HepG2 (cell line): Measurements from ENCODE around the gene GDAP2. TPM values are rescaled to one million over a fixed set of nuclear protein-coding genes. Genes with fewer than 3 reads are reported as not detected.
A peak's percentile ranks its signal among the peaks of the same experiment; 100 is the strongest.

ENCODE experiments used
- BCL6 ChIP-seq: IDR thresholded peaks from 2 replicates; pipeline ENCODE4 v1.6.1; 2016; ENCODE audit warnings: missing genetic modification reagents, missing compliant biosample characterization
- BRD4 ChIP-seq: sonication (generic); formaldehyde crosslinking; IDR thresholded peaks from 2 replicates; pipeline ENCODE4 v1.4.0; 2020; ENCODE audit warnings: missing genetic modification reagents
- CSRNP2 ChIP-seq: sonication (generic); formaldehyde crosslinking; conservative IDR thresholded peaks from 2 replicates; pipeline ENCODE4 v1.8.0; 2022; ENCODE audit warnings: low read depth, missing genetic modification reagents
- DMAP1 ChIP-seq: IDR thresholded peaks from 2 replicates; pipeline ENCODE4 v1.6.1; 2016
- IKZF5 ChIP-seq: IDR thresholded peaks from 2 replicates; pipeline ENCODE4 v1.6.1; 2018; ENCODE audit warnings: missing genetic modification reagents, mild to moderate bottlenecking, missing compliant biosample characterization
- POLR2A ChIP-seq, 2 experiments: IDR thresholded peaks; 2 replicates each; pipeline ENCODE4 v1.6.1; 2011; ENCODE audit warnings: low read depth in 2 of 2, low read length in 2 of 2, mild to moderate bottlenecking in 1 of 2, moderate library complexity in 1 of 2; ENCODE audit not compliant: insufficient read depth in 1 of 2
- STAT5B ChIP-seq: sonication (generic); formaldehyde crosslinking; IDR thresholded peaks from 2 replicates; pipeline ENCODE4 v1.4.0; 2020; ENCODE audit warnings: missing genetic modification reagents
- U2AF2 ChIP-seq: fragments of 200-400 bp; formaldehyde crosslinking; IDR thresholded peaks from 2 replicates; pipeline ENCODE4 v1.6.1; 2017; ENCODE audit warnings: low read depth, mild to moderate bottlenecking, low read length
- ZNF143 ChIP-seq: sonication (generic); formaldehyde crosslinking; IDR thresholded peaks from 2 replicates; pipeline ENCODE4 v1.4.0; 2020; ENCODE audit warnings: missing genetic modification reagents
- ZNF350 ChIP-seq: sonication (generic); formaldehyde crosslinking; IDR thresholded peaks from 2 replicates; pipeline ENCODE4 v1.4.0; 2020; ENCODE audit warnings: mild to moderate bottlenecking, low read depth, missing genetic modification reagents, borderline replicate concordance
- ZNF451 ChIP-seq: sonication (generic); formaldehyde crosslinking; IDR thresholded peaks from 2 replicates; pipeline ENCODE4 v1.5.0; 2020; ENCODE audit warnings: mild to moderate bottlenecking, missing genetic modification reagents
- ZNF550 ChIP-seq: sonication (generic); formaldehyde crosslinking; IDR thresholded peaks from 2 replicates; pipeline ENCODE4 v1.4.0; 2020; ENCODE audit warnings: mild to moderate bottlenecking, missing genetic modification reagents, borderline replicate concordance
- ZNF883 ChIP-seq: sonication (generic); formaldehyde crosslinking; IDR thresholded peaks from 2 replicates; pipeline ENCODE4 v1.5.1; 2020; ENCODE audit warnings: mild to moderate bottlenecking, missing genetic modification reagents; ENCODE audit errors: not compliant biosample characterization
- ZSCAN22 ChIP-seq: sonication (generic); formaldehyde crosslinking; IDR thresholded peaks from 2 replicates; pipeline ENCODE4 v1.4.0; 2020; ENCODE audit warnings: mild to moderate bottlenecking, missing genetic modification reagents
- polyA plus RNA-seq, 8 experiments: library from polyadenylated mRNA; depleted of rRNA in 3 of 8; stranded (reverse) in 7 of 8; unstranded in 1 of 8; fragments of >200 nt; fragmentation: Illumina TruSeq in 4 of 8; extraction: Trizol in 4 of 8; gene quantifications; 2 replicates each; pipeline versions ENCODE4 v1.2.1 to v1.2.3, GENCODE V29; 2011 to 2016; ENCODE audit warnings: low read depth in 4 of 8, missing spikeins in 1 of 8, mixed read lengths in 1 of 8; ENCODE audit not compliant: insufficient read depth in 1 of 8
- total RNA-seq, 5 experiments: library from RNA; depleted of rRNA; stranded (reverse); fragments of >200 nt; fragmentation: Illumina TruSeq; extraction: Trizol; gene quantifications; 2 replicates each; pipeline ENCODE4 v1.2.3, GENCODE V29; 2016; ENCODE audit warnings: low read depth in 1 of 5
- TF ChIP-seq, protein P1 (sequence below): IDR thresholded peaks from 2 replicates; pipeline ENCODE4 v1.4.0; 2020; ENCODE audit warnings: mild to moderate bottlenecking, missing genetic modification reagents
- TF ChIP-seq, protein P2 (sequence below): sonication (generic); formaldehyde crosslinking; IDR thresholded peaks from 2 replicates; pipeline ENCODE4 v1.4.0; 2020; ENCODE audit warnings: mild to moderate bottlenecking, missing genetic modification reagents, borderline replicate concordance

The GDAP2 gene
- total and polyA plus RNA-seq, 2 of the 13 experiments (the other 11 are each of a cell fraction or from before 2014, with no cell fraction given) = 11.4 to 23.2 TPM

DNA sequence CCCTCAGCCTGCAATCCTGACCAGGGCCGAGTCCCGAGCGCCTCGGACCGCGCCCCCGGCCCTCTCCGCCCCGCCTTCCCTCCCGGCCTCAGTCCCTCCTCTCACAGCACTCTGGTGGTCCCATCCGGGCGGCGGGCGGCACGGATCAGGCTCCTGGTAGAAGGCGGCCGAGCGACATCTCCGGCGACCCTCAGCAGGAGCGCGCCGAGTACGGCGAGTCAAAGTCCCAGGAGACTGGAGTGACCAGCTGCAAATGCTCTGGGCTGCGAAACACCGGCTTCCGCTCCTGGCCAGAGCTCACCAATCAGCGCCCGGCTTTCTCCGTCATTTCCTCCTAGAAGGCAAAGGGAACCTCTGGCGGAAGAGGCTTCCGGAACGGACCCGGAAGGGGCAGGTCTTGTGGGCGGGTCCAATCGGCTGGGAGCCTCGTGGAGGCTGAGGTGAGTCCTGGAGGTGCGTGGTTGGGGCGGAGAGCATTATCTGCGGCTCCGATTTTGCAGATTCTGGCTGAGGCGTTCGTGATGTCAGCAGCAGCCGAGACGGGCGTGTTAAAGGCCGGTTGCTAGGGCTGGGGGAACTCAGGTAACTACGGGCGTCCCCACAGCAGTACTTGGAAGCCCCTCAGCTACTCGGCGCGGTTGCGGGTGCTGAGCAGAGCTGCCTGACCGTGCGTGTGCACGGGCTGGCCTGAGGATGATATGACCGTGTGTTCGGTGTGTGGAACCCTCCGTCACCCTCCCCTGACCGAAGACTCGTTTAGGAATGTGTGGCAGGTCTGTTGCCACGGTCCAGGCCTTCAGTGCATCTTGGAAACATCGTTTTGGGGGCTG, at the start of gene GDAP2, which contains the start of gene WDR3 (continued):
- TF ChIP-seq, protein P1, sequence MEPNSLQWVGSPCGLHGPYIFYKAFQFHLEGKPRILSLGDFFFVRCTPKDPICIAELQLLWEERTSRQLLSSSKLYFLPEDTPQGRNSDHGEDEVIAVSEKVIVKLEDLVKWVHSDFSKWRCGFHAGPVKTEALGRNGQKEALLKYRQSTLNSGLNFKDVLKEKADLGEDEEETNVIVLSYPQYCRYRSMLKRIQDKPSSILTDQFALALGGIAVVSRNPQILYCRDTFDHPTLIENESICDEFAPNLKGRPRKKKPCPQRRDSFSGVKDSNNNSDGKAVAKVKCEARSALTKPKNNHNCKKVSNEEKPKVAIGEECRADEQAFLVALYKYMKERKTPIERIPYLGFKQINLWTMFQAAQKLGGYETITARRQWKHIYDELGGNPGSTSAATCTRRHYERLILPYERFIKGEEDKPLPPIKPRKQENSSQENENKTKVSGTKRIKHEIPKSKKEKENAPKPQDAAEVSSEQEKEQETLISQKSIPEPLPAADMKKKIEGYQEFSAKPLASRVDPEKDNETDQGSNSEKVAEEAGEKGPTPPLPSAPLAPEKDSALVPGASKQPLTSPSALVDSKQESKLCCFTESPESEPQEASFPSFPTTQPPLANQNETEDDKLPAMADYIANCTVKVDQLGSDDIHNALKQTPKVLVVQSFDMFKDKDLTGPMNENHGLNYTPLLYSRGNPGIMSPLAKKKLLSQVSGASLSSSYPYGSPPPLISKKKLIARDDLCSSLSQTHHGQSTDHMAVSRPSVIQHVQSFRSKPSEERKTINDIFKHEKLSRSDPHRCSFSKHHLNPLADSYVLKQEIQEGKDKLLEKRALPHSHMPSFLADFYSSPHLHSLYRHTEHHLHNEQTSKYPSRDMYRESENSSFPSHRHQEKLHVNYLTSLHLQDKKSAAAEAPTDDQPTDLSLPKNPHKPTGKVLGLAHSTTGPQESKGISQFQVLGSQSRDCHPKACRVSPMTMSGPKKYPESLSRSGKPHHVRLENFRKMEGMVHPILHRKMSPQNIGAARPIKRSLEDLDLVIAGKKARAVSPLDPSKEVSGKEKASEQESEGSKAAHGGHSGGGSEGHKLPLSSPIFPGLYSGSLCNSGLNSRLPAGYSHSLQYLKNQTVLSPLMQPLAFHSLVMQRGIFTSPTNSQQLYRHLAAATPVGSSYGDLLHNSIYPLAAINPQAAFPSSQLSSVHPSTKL = no peak
- TF ChIP-seq ZNF451 = no peak
- no peak; the same call in 1 of the 2 replicates for TF ChIP-seq BRD4
- TF ChIP-seq STAT5B = no peak
- TF ChIP-seq ZNF143 (CRISPR knock-in tag) = no peak
- no peak for TF ChIP-seq ZSCAN22
- no peak for TF ChIP-seq BCL6 (CRISPR knock-in tag)
- no peak for TF ChIP-seq CSRNP2 (CRISPR knock-in tag)
- TF ChIP-seq DMAP1 (CRISPR knock-in tag) = peak; percentile 85
- TF ChIP-seq, protein P2, sequence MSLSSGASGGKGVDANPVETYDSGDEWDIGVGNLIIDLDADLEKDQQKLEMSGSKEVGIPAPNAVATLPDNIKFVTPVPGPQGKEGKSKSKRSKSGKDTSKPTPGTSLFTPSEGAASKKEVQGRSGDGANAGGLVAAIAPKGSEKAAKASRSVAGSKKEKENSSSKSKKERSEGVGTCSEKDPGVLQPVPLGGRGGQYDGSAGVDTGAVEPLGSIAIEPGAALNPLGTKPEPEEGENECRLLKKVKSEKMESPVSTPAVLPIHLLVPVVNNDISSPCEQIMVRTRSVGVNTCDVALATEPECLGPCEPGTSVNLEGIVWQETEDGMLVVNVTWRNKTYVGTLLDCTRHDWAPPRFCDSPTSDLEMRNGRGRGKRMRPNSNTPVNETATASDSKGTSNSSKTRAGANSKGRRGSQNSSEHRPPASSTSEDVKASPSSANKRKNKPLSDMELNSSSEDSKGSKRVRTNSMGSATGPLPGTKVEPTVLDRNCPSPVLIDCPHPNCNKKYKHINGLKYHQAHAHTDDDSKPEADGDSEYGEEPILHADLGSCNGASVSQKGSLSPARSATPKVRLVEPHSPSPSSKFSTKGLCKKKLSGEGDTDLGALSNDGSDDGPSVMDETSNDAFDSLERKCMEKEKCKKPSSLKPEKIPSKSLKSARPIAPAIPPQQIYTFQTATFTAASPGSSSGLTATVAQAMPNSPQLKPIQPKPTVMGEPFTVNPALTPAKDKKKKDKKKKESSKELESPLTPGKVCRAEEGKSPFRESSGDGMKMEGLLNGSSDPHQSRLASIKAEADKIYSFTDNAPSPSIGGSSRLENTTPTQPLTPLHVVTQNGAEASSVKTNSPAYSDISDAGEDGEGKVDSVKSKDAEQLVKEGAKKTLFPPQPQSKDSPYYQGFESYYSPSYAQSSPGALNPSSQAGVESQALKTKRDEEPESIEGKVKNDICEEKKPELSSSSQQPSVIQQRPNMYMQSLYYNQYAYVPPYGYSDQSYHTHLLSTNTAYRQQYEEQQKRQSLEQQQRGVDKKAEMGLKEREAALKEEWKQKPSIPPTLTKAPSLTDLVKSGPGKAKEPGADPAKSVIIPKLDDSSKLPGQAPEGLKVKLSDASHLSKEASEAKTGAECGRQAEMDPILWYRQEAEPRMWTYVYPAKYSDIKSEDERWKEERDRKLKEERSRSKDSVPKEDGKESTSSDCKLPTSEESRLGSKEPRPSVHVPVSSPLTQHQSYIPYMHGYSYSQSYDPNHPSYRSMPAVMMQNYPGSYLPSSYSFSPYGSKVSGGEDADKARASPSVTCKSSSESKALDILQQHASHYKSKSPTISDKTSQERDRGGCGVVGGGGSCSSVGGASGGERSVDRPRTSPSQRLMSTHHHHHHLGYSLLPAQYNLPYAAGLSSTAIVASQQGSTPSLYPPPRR (CRISPR knock-in tag) = no peak
- no peak for TF ChIP-seq U2AF2
- TF ChIP-seq ZNF883 = no peak
- TF ChIP-seq ZNF550 (CRISPR knock-in tag) = no peak
- no peak; the same call in 1 of the 2 replicates for TF ChIP-seq IKZF5 (CRISPR knock-in tag)
- peak; percentile 54; the same call in 1 of the 2 replicates for TF ChIP-seq ZNF350 (CRISPR knock-in tag)
- peak; percentile 76 to 86; a peak in 3 of 4 replicates for TF ChIP-seq POLR2A (IDR thresholded peaks at IDR 0.05; ENCODE audit: insufficient read depth in 1 of 2, low read depth in 2 of 2, low read length in 2 of 2)
